ENCODE measurements around the gene TMEM130.

- TF ChIP-seq CTCF (conservative IDR thresholded peaks at IDR 0.05; ENCODE audit: low read length) (no peak), EZH2phosphoT487 (IDR thresholded peaks at IDR 0.05; ENCODE audit: borderline replicate concordance) (no peak)
Measured at GRCh38 chr7:98917331-98917730, 47.5 kb upstream of the TMEM130 start.
